Measurements from ENCODE around the gene SLC2A6. TPM values are rescaled to one million over a fixed set of nuclear protein-coding genes. Genes with fewer than 3 reads are reported as not detected.
"Not testable (repeated sequence)": the region's sequence is repeated elsewhere in the genome, so short reads cannot be mapped to it uniquely, and the experiment has no call there.

The SLC2A6 gene
- total RNA-seq, 2 experiments from 2014 or later: 0.62 to 0.83 TPM

DNA sequence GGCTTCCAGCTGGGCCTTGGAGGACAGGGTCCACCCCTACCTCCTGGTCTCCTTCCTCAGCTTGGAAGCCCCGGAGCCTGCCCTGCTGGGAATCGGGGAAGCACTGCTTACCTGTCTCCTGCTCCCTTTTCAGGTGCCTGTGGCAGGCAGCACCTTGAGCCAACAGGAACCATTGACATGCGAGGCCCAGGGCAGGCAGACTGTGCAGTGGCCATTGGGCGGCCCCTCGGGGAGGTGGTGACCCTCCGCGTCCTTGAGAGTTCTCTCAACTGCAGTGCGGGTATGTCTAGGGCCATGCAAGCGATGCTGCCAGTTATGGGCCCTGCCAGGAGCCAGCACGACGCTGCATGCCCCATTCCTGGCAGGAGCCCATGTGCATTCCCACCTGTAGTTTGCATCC, 23.0 kb downstream of the SLC2A6 start:
- no peaks in the 10 kb centered on the region for H3K36me3 Mint-ChIP-seq (ENCODE audit: low read depth)
- H3K27ac Mint-ChIP-seq: no peak overlapping the region
- no peaks in the 10 kb centered on the region for H3K9me3 Mint-ChIP-seq
- CTCF ChIA-PET: interaction anchor here (0.6 kb wide), 1 partner anchor 218 kb away, joined by 3 read pairs; no protein-coding TSS in a partner anchor
- intact Hi-C loops (cut with micrococcal nuclease): no loop called here
- no peak for DNase-seq
- peaks cover 2% of the 10 kb centered on the region for H3K4me1 Mint-ChIP-seq (ENCODE audit: low read depth)
- no peaks in the 10 kb centered on the region for H3K27me3 Mint-ChIP-seq (ENCODE audit: low read depth)
- H3K4me3 Mint-ChIP-seq: no peak overlapping the region

DNA sequence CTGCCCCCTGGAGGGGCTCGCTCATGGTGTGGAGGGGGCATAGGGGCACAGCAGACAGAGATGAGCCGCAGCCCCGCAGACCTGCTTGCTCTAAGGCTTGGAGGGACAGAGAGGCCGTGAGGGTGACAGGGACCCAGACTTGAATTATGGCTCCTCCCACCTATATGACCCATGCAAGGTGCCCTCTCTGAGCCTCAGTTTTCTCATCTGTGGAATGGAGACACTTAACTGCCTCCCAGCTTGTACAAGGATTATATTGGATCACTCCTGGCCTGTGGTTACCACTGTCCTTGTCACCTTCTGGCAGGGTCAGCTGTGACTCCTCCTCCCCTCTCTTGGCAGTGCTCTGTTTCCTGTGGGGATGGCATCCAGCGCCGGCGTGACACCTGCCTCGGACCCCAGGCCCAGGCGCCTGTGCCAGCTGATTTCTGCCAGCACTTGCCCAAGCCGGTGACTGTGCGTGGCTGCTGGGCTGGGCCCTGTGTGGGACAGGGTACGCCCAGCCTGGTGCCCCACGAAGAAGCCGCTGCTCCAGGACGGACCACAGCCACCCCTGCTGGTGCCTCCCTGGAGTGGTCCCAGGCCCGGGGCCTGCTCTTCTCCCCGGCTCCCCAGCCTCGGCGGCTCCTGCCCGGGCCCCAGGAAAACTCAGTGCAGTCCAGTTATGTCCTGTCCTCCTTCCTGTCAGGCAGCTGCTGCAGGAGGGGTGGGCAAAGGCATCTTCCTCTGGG, 23.8 kb downstream of the SLC2A6 start:
- Mint-ChIP-seq H3K27me3 (ENCODE audit: low read depth) (no peaks in the 10 kb centered on the region), H3K27ac (no peak overlapping the region), H3K4me3 (no peak overlapping the region), H3K4me1 (ENCODE audit: low read depth) (peaks cover 2% of the 10 kb centered on the region), H3K36me3 (ENCODE audit: low read depth) (no peaks in the 10 kb centered on the region), H3K9me3 (no peaks in the 10 kb centered on the region)
- CTCF ChIA-PET: interaction anchor here (1.1 kb wide), 1 partner anchor 54 kb away, joined by 3 read pairs; no protein-coding TSS in a partner anchor
- intact Hi-C loops (cut with micrococcal nuclease): no loop called here
- no peak for DNase-seq

DNA sequence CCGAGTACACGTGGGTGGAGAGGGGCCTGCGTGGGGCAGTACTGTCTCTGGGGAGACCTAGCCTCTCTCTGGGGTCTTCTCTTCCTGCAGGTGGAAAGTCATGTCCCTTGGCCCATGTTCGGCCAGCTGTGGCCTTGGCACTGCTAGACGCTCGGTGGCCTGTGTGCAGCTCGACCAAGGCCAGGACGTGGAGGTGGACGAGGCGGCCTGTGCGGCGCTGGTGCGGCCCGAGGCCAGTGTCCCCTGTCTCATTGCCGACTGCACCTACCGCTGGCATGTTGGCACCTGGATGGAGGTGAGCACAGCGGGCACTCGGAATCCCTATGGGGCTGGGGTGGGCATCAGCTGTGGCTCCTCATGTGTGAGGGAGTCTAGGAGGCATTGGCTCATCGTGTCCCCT, 24.6 kb downstream of the SLC2A6 start:
- Mint-ChIP-seq H3K36me3 (ENCODE audit: low read depth) (no peaks in the 10 kb centered on the region), H3K27ac (no peak overlapping the region), H3K9me3 (no peaks in the 10 kb centered on the region), H3K4me3 (no peak overlapping the region), H3K27me3 (ENCODE audit: low read depth) (no peaks in the 10 kb centered on the region), H3K4me1 (ENCODE audit: low read depth) (peaks cover 2% of the 10 kb centered on the region)
- DNase-seq: no peak
- intact Hi-C loops (cut with micrococcal nuclease): no loop called here
- CTCF ChIA-PET: interaction anchor here (1.1 kb wide), 1 partner anchor 54 kb away, joined by 3 read pairs; no protein-coding TSS in a partner anchor

DNA sequence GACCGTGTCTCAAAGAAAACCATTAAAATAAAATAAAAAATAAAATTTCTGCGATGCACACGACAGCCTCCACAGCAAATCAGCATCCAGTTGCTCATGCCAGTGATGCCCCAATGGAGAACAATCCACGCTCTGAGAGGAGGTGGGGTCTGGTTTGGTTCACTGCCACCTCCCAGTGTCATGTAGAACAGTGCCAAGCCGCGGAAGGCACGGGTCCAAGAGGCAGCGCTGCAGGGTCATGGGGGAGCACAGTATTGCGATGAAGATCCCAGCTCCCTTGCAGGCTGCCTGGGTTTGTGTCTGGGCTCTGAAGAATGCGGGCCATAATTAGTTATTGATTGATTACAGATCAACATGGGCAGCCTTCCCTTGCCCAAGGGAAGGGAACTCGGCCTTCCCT, 25.2 kb downstream of the SLC2A6 start:
- no peak for DNase-seq
- no peaks in the 10 kb centered on the region for H3K4me1 Mint-ChIP-seq (ENCODE audit: low read depth)
- H3K4me3 Mint-ChIP-seq: no peak overlapping the region
- H3K9me3 Mint-ChIP-seq: no peaks in the 10 kb centered on the region
- no peak overlapping the region for H3K27ac Mint-ChIP-seq
- CTCF ChIA-PET: interaction anchor here (1.1 kb wide), 1 partner anchor 53 kb away, joined by 3 read pairs; no protein-coding TSS in a partner anchor
- intact Hi-C loops (cut with micrococcal nuclease): no loop called here
- no peaks in the 10 kb centered on the region for H3K27me3 Mint-ChIP-seq (ENCODE audit: low read depth)
- no peaks in the 10 kb centered on the region for H3K36me3 Mint-ChIP-seq (ENCODE audit: low read depth)

DNA sequence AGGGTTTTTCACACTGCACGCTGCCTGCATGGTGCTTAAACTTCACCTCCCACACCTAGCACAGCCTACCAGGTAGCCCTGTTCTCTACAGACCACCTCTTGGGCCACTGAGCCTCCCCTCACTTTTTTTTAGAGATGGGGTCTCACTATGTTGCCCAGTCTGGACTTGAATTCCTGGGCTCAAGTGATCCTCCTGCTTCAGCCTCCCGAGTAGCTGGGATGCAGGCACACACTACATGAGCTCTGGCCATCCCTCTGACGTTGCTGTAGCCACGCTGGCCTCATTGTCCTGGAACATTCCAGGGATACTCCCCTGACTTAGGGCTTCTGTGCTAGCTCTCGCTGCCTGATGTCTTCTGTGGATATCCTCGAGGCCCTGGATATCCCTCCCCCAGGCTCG, 26.3 kb downstream of the SLC2A6 start:
- Mint-ChIP-seq H3K27me3 (ENCODE audit: low read depth) (no peaks in the 10 kb centered on the region), H3K36me3 (ENCODE audit: low read depth) (no peaks in the 10 kb centered on the region), H3K9me3 (no peaks in the 10 kb centered on the region), H3K4me1 (ENCODE audit: low read depth) (no peaks in the 10 kb centered on the region), H3K4me3 (no peak overlapping the region), H3K27ac (no peak overlapping the region)
- no peak for DNase-seq
- intact Hi-C loops (cut with micrococcal nuclease): no loop called here
- CTCF ChIA-PET: interaction anchor here (0.6 kb wide), 1 partner anchor 422 kb away, joined by 3 read pairs; the partner anchor contains the start of gene GTF3C5

DNA sequence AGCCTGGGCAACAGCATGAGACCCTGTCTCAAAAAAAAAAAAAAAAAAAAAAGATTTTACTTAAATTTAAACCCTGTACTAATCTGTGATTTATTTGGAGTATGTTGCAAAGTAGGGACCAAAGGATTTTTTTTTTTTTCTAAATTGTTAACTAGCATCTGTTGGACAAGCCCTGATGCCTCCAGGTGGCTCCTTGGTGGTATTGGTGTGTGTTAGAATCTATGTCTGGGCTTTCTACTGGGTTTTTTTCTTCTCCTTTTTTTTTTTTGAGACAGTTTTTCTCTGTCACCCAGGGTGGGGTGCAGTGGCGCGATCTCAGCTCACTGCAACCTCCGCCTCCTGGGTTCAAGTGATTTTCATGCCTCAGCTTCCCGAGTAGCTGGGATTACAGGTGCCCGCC, 27.0 kb downstream of the SLC2A6 start:
- H3K27ac Mint-ChIP-seq; H3K36me3 Mint-ChIP-seq (ENCODE audit: low read depth); H3K27me3 Mint-ChIP-seq (ENCODE audit: low read depth); H3K4me1 Mint-ChIP-seq (ENCODE audit: low read depth); DNase-seq; H3K4me3 Mint-ChIP-seq; CTCF ChIA-PET; H3K9me3 Mint-ChIP-seq; intact Hi-C loops (cut with micrococcal nuclease): not testable (repeated sequence)

DNA sequence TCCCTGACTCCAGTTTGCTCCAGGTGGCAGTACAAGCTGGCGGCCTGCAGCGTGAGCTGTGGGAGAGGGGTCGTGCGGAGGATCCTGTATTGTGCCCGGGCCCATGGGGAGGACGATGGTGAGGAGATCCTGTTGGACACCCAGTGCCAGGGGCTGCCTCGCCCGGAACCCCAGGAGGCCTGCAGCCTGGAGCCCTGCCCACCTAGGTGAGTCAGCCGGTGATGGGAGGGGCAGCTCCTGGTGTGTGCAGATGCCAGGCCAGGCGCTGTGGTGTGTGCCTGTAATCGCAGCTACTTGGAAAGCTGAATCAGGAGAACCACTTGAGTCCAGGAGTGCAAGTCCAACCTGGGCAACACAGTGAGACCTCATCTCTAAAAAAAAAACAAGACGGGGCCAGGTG, 29.1 kb downstream of the SLC2A6 start:
- DNase-seq: no peak
- H3K36me3 Mint-ChIP-seq (ENCODE audit: low read depth): no peaks in the 10 kb centered on the region
- H3K4me1 Mint-ChIP-seq (ENCODE audit: low read depth): no peaks in the 10 kb centered on the region
- no peaks in the 10 kb centered on the region for H3K27me3 Mint-ChIP-seq (ENCODE audit: low read depth)
- intact Hi-C loops (cut with micrococcal nuclease): no loop called here
- CTCF ChIA-PET: no interaction called here
- no peak overlapping the region for H3K4me3 Mint-ChIP-seq
- no peak overlapping the region for H3K27ac Mint-ChIP-seq
- no peaks in the 10 kb centered on the region for H3K9me3 Mint-ChIP-seq

DNA sequence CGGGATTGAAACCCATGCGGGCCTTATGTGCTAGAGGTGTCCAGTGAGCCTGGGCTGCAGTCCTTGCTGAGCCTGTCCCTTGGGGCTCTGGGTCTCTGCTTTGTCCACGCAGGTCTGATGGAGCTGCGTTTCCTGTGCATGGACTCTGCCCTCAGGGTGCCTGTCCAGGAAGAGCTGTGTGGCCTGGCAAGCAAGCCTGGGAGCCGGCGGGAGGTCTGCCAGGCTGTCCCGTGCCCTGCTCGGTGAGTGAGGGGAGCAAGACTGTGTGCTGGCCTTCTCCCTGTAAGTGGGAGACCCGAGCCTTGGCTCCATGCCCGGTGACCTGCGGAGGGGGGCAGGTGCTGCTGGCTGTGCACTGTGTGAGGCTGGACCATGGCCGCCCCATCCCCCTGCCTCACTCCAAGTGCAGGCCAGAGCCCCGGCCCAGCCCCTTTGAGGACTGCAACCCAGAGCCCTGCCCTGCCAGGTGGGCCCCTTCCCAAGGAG, 30.4 kb downstream of the SLC2A6 start:
- no peaks in the 10 kb centered on the region for H3K27me3 Mint-ChIP-seq (ENCODE audit: low read depth)
- H3K36me3 Mint-ChIP-seq (ENCODE audit: low read depth): no peaks in the 10 kb centered on the region
- H3K27ac Mint-ChIP-seq: no peak overlapping the region
- no peak for DNase-seq
- H3K9me3 Mint-ChIP-seq: no peaks in the 10 kb centered on the region
- intact Hi-C loops (cut with micrococcal nuclease): no loop called here
- H3K4me1 Mint-ChIP-seq (ENCODE audit: low read depth): no peaks in the 10 kb centered on the region
- H3K4me3 Mint-ChIP-seq: no peak overlapping the region
- CTCF ChIA-PET: no interaction called here

DNA sequence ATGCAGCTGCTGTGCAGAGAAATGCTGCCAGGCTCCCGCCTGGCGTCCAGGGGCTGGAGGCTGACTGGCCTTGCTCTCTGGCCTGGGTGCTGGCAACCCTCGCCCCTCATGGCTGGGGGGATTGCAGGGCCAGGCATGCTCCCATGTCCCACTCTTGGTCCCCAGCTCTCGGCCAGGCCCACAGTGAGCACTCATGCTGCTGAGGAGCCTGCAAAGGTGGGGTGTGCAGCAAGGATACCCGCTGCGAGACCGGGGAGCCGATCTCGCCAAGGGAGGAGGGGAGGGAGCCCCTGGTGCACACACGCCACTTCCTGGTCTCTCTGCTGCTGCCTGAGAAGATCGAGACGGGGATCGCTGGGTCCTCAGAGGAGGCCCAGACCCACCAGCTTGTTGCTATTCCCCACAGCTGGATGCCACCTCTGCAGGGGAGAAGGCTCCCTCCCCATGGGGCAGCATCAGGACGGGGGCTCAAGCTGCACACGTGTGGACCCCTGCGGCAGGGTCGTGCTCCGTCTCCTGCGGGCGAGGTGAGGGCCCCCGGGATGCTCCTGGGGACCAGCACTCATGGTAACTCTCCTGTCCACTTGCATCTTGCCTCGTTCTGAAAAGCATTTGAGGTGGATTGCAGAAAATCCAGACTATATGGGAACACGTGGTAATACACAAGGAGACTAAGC, 33.5 kb downstream of the SLC2A6 start:
- H3K4me3 Mint-ChIP-seq: no peak overlapping the region
- H3K36me3 Mint-ChIP-seq (ENCODE audit: low read depth): no peaks in the 10 kb centered on the region
- intact Hi-C loops (cut with micrococcal nuclease): no loop called here
- no peak for DNase-seq
- H3K9me3 Mint-ChIP-seq: no peaks in the 10 kb centered on the region
- CTCF ChIA-PET: no interaction called here
- H3K27me3 Mint-ChIP-seq (ENCODE audit: low read depth): no peaks in the 10 kb centered on the region
- no peaks in the 10 kb centered on the region for H3K4me1 Mint-ChIP-seq (ENCODE audit: low read depth)
- H3K27ac Mint-ChIP-seq: no peak overlapping the region

DNA sequence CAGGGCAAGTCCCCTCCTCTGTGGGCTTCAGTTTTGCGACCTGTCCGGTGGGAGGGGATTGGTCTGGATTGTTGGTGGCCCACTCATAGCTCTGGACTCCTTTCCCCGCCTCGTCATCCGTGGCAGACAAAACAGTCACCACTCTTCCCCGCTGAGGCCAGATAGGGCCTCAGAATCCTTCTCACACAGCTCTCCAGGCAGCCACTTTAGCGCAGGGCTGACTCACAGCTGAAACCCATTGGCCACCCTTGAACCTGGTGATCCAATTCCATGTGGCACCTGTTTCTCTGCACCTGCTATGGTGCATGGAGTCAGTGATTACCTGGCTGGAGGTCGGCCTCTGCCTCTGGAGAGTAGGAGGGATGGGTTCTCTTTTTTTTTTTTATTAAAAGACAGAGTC, 34.9 kb downstream of the SLC2A6 start:
- Mint-ChIP-seq H3K9me3 (no peaks in the 10 kb centered on the region), H3K4me1 (ENCODE audit: low read depth) (no peaks in the 10 kb centered on the region), H3K27me3 (ENCODE audit: low read depth) (no peaks in the 10 kb centered on the region), H3K36me3 (ENCODE audit: low read depth) (no peaks in the 10 kb centered on the region), H3K4me3 (no peak overlapping the region), H3K27ac (no peak overlapping the region)
- intact Hi-C loops (cut with micrococcal nuclease): no loop called here
- CTCF ChIA-PET: no interaction called here
- DNase-seq: no peak

DNA sequence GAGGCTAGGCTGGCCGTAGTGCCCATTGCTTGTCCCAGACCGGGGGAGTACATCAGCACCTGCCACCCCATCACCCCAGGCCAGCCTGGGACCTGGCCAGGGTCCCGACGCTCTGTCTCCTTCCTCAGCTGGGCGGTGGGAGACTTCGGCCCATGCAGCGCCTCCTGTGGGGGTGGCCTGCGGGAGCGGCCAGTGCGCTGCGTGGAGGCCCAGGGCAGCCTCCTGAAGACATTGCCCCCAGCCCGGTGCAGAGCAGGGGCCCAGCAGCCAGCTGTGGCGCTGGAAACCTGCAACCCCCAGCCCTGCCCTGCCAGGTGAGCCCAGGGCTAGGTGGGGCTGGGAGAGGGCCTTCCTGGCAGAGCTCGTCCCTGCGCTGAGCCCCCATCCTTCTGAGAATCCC, 35.7 kb downstream of the SLC2A6 start:
- DNase-seq: no peak
- no peaks in the 10 kb centered on the region for H3K9me3 Mint-ChIP-seq
- H3K27ac Mint-ChIP-seq: no peak overlapping the region
- H3K27me3 Mint-ChIP-seq (ENCODE audit: low read depth): no peaks in the 10 kb centered on the region
- no peak overlapping the region for H3K4me3 Mint-ChIP-seq
- H3K4me1 Mint-ChIP-seq (ENCODE audit: low read depth): no peaks in the 10 kb centered on the region
- H3K36me3 Mint-ChIP-seq (ENCODE audit: low read depth): no peaks in the 10 kb centered on the region
- intact Hi-C loops (cut with micrococcal nuclease): no loop called here
- CTCF ChIA-PET: no interaction called here

DNA sequence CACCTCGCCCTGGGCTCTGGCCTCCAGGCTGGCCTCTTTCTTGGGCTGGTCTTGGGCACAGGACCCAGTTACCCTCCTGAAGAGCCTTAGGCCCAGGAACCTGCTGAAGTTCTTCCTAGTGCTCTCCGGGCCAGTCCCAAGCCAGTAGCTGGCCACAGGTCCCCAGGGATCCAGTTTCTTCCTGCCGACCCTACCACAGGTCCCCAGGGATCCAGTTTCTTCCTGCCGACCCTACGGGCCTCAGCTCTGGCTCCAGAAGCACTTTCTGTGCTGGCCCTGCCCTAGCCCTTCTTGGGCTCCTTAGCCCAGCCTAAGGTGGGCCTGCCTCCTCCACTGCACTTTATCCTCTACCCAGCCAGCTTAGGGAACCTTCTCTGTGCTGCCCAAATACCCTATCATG, 37.3 kb downstream of the SLC2A6 start:
- Mint-ChIP-seq H3K4me1 (ENCODE audit: low read depth) (no peaks in the 10 kb centered on the region), H3K27ac (no peak overlapping the region), H3K9me3 (no peaks in the 10 kb centered on the region), H3K27me3 (ENCODE audit: low read depth) (no peaks in the 10 kb centered on the region), H3K4me3 (no peak overlapping the region), H3K36me3 (ENCODE audit: low read depth) (no peaks in the 10 kb centered on the region)
- CTCF ChIA-PET: interaction anchor here (1.0 kb wide), 1 partner anchor 86 kb away, joined by 4 read pairs; no protein-coding TSS in a partner anchor
- intact Hi-C loops (cut with micrococcal nuclease): no loop called here
- no peak for DNase-seq

DNA sequence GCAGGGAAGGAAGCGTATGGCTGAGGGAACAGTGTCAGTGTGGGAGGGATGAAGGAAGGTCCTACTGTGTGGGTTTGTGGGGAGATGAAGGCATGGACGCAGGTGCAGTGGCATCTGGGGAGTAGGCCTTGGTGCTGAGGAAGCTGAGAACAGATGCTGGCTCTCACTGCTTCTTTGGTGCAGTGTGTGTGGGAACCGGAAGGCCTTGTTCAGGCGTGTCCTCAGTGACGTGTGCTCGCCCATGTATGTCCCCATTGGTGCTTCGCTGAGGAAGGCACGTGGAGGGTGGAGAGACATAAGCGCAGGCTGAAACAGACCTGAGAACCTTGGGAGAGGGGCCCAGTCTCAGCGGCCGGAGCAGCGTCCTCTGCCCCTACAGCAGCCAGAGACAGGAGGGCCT, 38.0 kb downstream of the SLC2A6 start:
- Mint-ChIP-seq H3K27ac (no peak overlapping the region), H3K9me3 (no peaks in the 10 kb centered on the region), H3K36me3 (ENCODE audit: low read depth) (no peaks in the 10 kb centered on the region), H3K27me3 (ENCODE audit: low read depth) (no peaks in the 10 kb centered on the region), H3K4me1 (ENCODE audit: low read depth) (no peaks in the 10 kb centered on the region), H3K4me3 (no peak overlapping the region)
- intact Hi-C loops (cut with micrococcal nuclease): no loop called here
- DNase-seq: no peak
- CTCF ChIA-PET: no interaction called here
